ENCODE results near the gene GATD1.
"Not testable (repeated sequence)": the region's sequence is repeated elsewhere in the genome, so short reads cannot be mapped to it uniquely, and the experiment has no call there.

- not testable (repeated sequence) for TF ChIP-seq EZH2phosphoT487 (IDR thresholded peaks at IDR 0.05; ENCODE audit: low read depth); CTCF (IDR thresholded peaks at IDR 0.05; ENCODE audit: low read depth, low read length)
These were observed 39.4 kb downstream of the GATD1 start for GRCh38 chr11:737899-738298.
